Neuron (in vitro differentiated cells): ENCODE data around the gene TSC1.

Experiments used
- H2AFZ ChIP-seq: one replicate; pipeline ENCODE4 v1.6.1; 2013; ENCODE audit warnings: low read depth, mild to moderate bottlenecking, inconsistent platforms, low read length, moderate library complexity
- H3K27me3 ChIP-seq: one replicate; pipeline ENCODE4 v1.6.1; 2013; ENCODE audit warnings: low read length; ENCODE audit not compliant: insufficient read depth
- H3K36me3 ChIP-seq: one replicate; pipeline ENCODE4 v1.6.1; 2013; ENCODE audit warnings: low read length; ENCODE audit not compliant: insufficient read depth
- H3K4me1 ChIP-seq: one replicate; pipeline ENCODE4 v1.6.1; 2013; ENCODE audit warnings: low read length; ENCODE audit not compliant: insufficient read depth
- H3K4me3 ChIP-seq: 2 replicates; pipeline ENCODE4 v1.5.1; 2013; ENCODE audit warnings: mild to moderate bottlenecking, low read length, moderate library complexity
- H3K9me3 ChIP-seq: one replicate; pipeline ENCODE4 v1.6.1; 2013; ENCODE audit warnings: low read length

Gene TSC1

GRCh38 chr9:132905726-132906125 is 38.7 kb downstream of the TSC1 start:
- Histone ChIP-seq H2AFZ (no peak overlapping the region), H3K4me3 (no peak overlapping the region), H3K36me3 (peaks cover 68% of the 10 kb centered on the region), H3K4me1 (peaks cover 13% of the 10 kb centered on the region), H3K9me3 (no peaks in the 10 kb centered on the region), H3K27me3 (no peaks in the 10 kb centered on the region)

GRCh38 chr9:132903574-132904492 is 40.6 kb downstream of the TSC1 start:
- H2AFZ ChIP-seq = no peak overlapping the region
- H3K4me3 ChIP-seq = no peak overlapping the region
- no peaks in the 10 kb centered on the region for H3K27me3 ChIP-seq
- no peaks in the 10 kb centered on the region for H3K9me3 ChIP-seq
- H3K36me3 ChIP-seq = peaks cover 66% of the 10 kb centered on the region
- H3K4me1 ChIP-seq = peaks cover 13% of the 10 kb centered on the region

- H2AFZ ChIP-seq = no peak overlapping the region
- peaks cover 78% of the 10 kb centered on the region for H3K36me3 ChIP-seq
- H3K27me3 ChIP-seq = no peaks in the 10 kb centered on the region
- H3K4me3 ChIP-seq = no peak overlapping the region
- H3K9me3 ChIP-seq = no peaks in the 10 kb centered on the region
- peaks cover 13% of the 10 kb centered on the region for H3K4me1 ChIP-seq
These were observed 42.3 kb downstream of the TSC1 start for GRCh38 chr9:132901858-132902831.

- Histone ChIP-seq H3K27me3 (no peaks in the 10 kb centered on the region), H3K4me1 (no peaks in the 10 kb centered on the region), H3K9me3 (no peaks in the 10 kb centered on the region), H2AFZ (no peak overlapping the region), H3K4me3 (no peak overlapping the region), H3K36me3 (peaks cover 86% of the 10 kb centered on the region)
These were observed 46.4 kb downstream of the TSC1 start for GRCh38 chr9:132898051-132898450.

- no peaks in the 10 kb centered on the region for H3K4me1 ChIP-seq
- H3K27me3 ChIP-seq = no peaks in the 10 kb centered on the region
- no peak overlapping the region for H3K4me3 ChIP-seq
- peaks cover 89% of the 10 kb centered on the region for H3K36me3 ChIP-seq
- H3K9me3 ChIP-seq = no peaks in the 10 kb centered on the region
- no peak overlapping the region for H2AFZ ChIP-seq
These were observed 47.5 kb downstream of the TSC1 start for GRCh38 chr9:132896906-132897305.

GRCh38 chr9:132896264-132896663 is 48.2 kb downstream of the TSC1 start:
- H3K9me3 ChIP-seq = no peaks in the 10 kb centered on the region
- H3K4me3 ChIP-seq = no peak overlapping the region
- H3K36me3 ChIP-seq = peaks cover 90% of the 10 kb centered on the region
- H2AFZ ChIP-seq = no peak overlapping the region
- no peaks in the 10 kb centered on the region for H3K27me3 ChIP-seq
- H3K4me1 ChIP-seq = no peaks in the 10 kb centered on the region

- Histone ChIP-seq H2AFZ (no peak overlapping the region), H3K9me3 (no peaks in the 10 kb centered on the region), H3K27me3 (no peaks in the 10 kb centered on the region), H3K4me1 (no peaks in the 10 kb centered on the region), H3K4me3 (no peak overlapping the region), H3K36me3 (peaks cover 80% of the 10 kb centered on the region)
These were observed 49.3 kb downstream of the TSC1 start for GRCh38 chr9:132894862-132895835.

- H3K27me3 ChIP-seq = no peaks in the 10 kb centered on the region
- H3K4me1 ChIP-seq = no peaks in the 10 kb centered on the region
- H2AFZ ChIP-seq = no peak overlapping the region
- H3K36me3 ChIP-seq = peaks cover 72% of the 10 kb centered on the region
- no peak overlapping the region for H3K4me3 ChIP-seq
- H3K9me3 ChIP-seq = no peaks in the 10 kb centered on the region
These were observed 50.1 kb downstream of the TSC1 start for GRCh38 chr9:132894346-132894745.

GRCh38 chr9:132892400-132892799 is 52.0 kb downstream of the TSC1 start:
- Histone ChIP-seq H3K9me3 (no peaks in the 10 kb centered on the region), H3K36me3 (peaks cover 56% of the 10 kb centered on the region), H3K4me3 (no peak overlapping the region), H3K4me1 (no peaks in the 10 kb centered on the region), H3K27me3 (no peaks in the 10 kb centered on the region), H2AFZ (no peak overlapping the region)

- Histone ChIP-seq H3K27me3 (no peaks in the 10 kb centered on the region), H2AFZ (no peak overlapping the region), H3K36me3 (peaks cover 15% of the 10 kb centered on the region), H3K9me3 (no peaks in the 10 kb centered on the region), H3K4me3 (no peak overlapping the region), H3K4me1 (no peaks in the 10 kb centered on the region)
These were observed 56.3 kb downstream of the TSC1 start for GRCh38 chr9:132888151-132888550.

GRCh38 chr9:132887181-132888120 is 57.0 kb downstream of the TSC1 start:
- Histone ChIP-seq H3K4me1 (no peaks in the 10 kb centered on the region), H3K9me3 (no peaks in the 10 kb centered on the region), H2AFZ (no peak overlapping the region), H3K4me3 (no peak overlapping the region), H3K36me3 (peaks cover 8% of the 10 kb centered on the region), H3K27me3 (no peaks in the 10 kb centered on the region)
